ENCODE data around the gene PKD2.

GRCh38 chr4:88109123-88109881, 101.9 kb downstream of the PKD2 start:
- TF ChIP-seq CTCF (conservative IDR thresholded peaks at IDR 0.05 in 1 of 2, IDR thresholded peaks at IDR 0.05 in 1 of 2; ENCODE audit: low read depth in 1 of 2, low read length in 2 of 2) (no peak), EZH2 (IDR thresholded peaks at IDR 0.05; ENCODE audit: low read length, missing control alignments) (no peak)

Measured in fibroblast of lung (primary cell).